HepG2 (cell line): ENCODE measurements around the gene SCAF4. TPM values are rescaled to one million over a fixed set of nuclear protein-coding genes. Genes with fewer than 3 reads are reported as not detected.
A peak's percentile ranks its signal among the peaks of the same experiment; 100 is the strongest.

ENCODE experiments used
- AHR ChIP-seq: IDR thresholded peaks from 2 replicates; pipeline ENCODE4 v1.6.1; 2018; ENCODE audit warnings: missing genetic modification reagents, missing compliant biosample characterization
- CAMTA2 ChIP-seq: sonication (generic); formaldehyde crosslinking; IDR thresholded peaks from 2 replicates; pipeline ENCODE4 v1.4.0; 2020; ENCODE audit warnings: mild to moderate bottlenecking, missing genetic modification reagents, borderline replicate concordance
- CBFB ChIP-seq: sonication (generic); formaldehyde crosslinking; IDR thresholded peaks from 2 replicates; pipeline ENCODE4 v1.4.0; 2020; ENCODE audit warnings: missing genetic modification reagents
- CCDC6 ChIP-seq: sonication (generic); formaldehyde crosslinking; IDR thresholded peaks from 2 replicates; pipeline ENCODE4 v1.8.1; 2022; ENCODE audit warnings: mild to moderate bottlenecking, missing genetic modification reagents, moderate library complexity
- EED ChIP-seq: sonication (generic); formaldehyde crosslinking; IDR thresholded peaks from 2 replicates; pipeline ENCODE4 v1.5.0; 2020; ENCODE audit warnings: mild to moderate bottlenecking, missing genetic modification reagents
- ELF3 ChIP-seq: IDR thresholded peaks from 2 replicates; pipeline ENCODE4 v1.6.1; 2016; ENCODE audit warnings: missing genetic modification reagents, missing compliant biosample characterization
- FOXO1 ChIP-seq: sonication (generic); formaldehyde crosslinking; IDR thresholded peaks from 2 replicates; pipeline ENCODE4 v1.4.0; 2020; ENCODE audit warnings: missing genetic modification reagents
- GFI1 ChIP-seq: sonication (generic); formaldehyde crosslinking; IDR thresholded peaks from 2 replicates; pipeline ENCODE4 v1.5.0; 2020; ENCODE audit warnings: missing genetic modification reagents, mild to moderate bottlenecking, borderline replicate concordance
- ISL2 ChIP-seq: sonication (generic); formaldehyde crosslinking; IDR thresholded peaks from 2 replicates; pipeline ENCODE4 v1.5.0; 2020; ENCODE audit warnings: missing genetic modification reagents
- KAT8 ChIP-seq: IDR thresholded peaks from 2 replicates; pipeline ENCODE4 v1.6.1; 2016; ENCODE audit warnings: missing genetic modification reagents, missing compliant biosample characterization
- KMT2A ChIP-seq: sonication (generic); formaldehyde crosslinking; IDR thresholded peaks from 2 replicates; pipeline ENCODE4 v1.4.0; 2020; ENCODE audit warnings: missing genetic modification reagents
- MXD4 ChIP-seq: IDR thresholded peaks from 2 replicates; pipeline ENCODE4 v1.6.1; 2016; ENCODE audit warnings: mild to moderate bottlenecking, missing biosample characterization, missing genetic modification reagents
- RFX1 ChIP-seq: fragments of 450-650 bp; IDR thresholded peaks from 2 replicates; pipeline ENCODE4 v1.6.1; 2017
- ZFP36 ChIP-seq: fragments of 150-350 bp; IDR thresholded peaks from 2 replicates; pipeline ENCODE4 v1.6.1; 2018; ENCODE audit warnings: borderline replicate concordance, low read length, low read depth; ENCODE audit not compliant: partially characterized antibody
- ZNF235 ChIP-seq: sonication (generic); formaldehyde crosslinking; IDR thresholded peaks from 2 replicates; pipeline ENCODE4 v1.8.1; 2023; ENCODE audit warnings: mild to moderate bottlenecking, missing genetic modification reagents, borderline replicate concordance
- ZNF564 ChIP-seq: sonication (generic); formaldehyde crosslinking; IDR thresholded peaks from 2 replicates; pipeline ENCODE4 v1.8.1; 2023; ENCODE audit warnings: mild to moderate bottlenecking, missing genetic modification reagents
- ZNF816 ChIP-seq: sonication (generic); formaldehyde crosslinking; IDR thresholded peaks from 2 replicates; pipeline ENCODE4 v1.8.0; 2022; ENCODE audit warnings: missing genetic modification reagents, mild to moderate bottlenecking, borderline replicate concordance
- polyA plus RNA-seq, 8 experiments: library from polyadenylated mRNA; depleted of rRNA in 3 of 8; stranded (reverse) in 7 of 8; unstranded in 1 of 8; fragments of >200 nt; fragmentation: Illumina TruSeq in 4 of 8; extraction: Trizol in 4 of 8; gene quantifications; 2 replicates each; pipeline versions ENCODE4 v1.2.1 to v1.2.3, GENCODE V29; 2011 to 2016; ENCODE audit warnings: low read depth in 4 of 8, missing spikeins in 1 of 8, mixed read lengths in 1 of 8; ENCODE audit not compliant: insufficient read depth in 1 of 8
- total RNA-seq, 5 experiments: library from RNA; depleted of rRNA; stranded (reverse); fragments of >200 nt; fragmentation: Illumina TruSeq; extraction: Trizol; gene quantifications; 2 replicates each; pipeline ENCODE4 v1.2.3, GENCODE V29; 2016; ENCODE audit warnings: low read depth in 1 of 5
- TF ChIP-seq, protein P1 (sequence below): sonication (generic); formaldehyde crosslinking; IDR thresholded peaks from 2 replicates; pipeline ENCODE4 v1.5.1; 2020; ENCODE audit warnings: mild to moderate bottlenecking, missing genetic modification reagents, moderate library complexity
- TF ChIP-seq, protein P2 (sequence below): sonication (generic); formaldehyde crosslinking; IDR thresholded peaks from 2 replicates; pipeline ENCODE4 v1.8.1; 2023; ENCODE audit warnings: mild to moderate bottlenecking, moderate library complexity, missing genetic modification reagents
- TF ChIP-seq, protein P3 (sequence below): IDR thresholded peaks from 2 replicates; pipeline ENCODE4 v1.6.1; 2012; ENCODE audit warnings: inconsistent platforms
- TF ChIP-seq, protein P4 (sequence below): sonication (generic); formaldehyde crosslinking; IDR thresholded peaks from 2 replicates; pipeline ENCODE4 v1.4.0; 2020; ENCODE audit warnings: missing genetic modification reagents, borderline replicate concordance
- TF ChIP-seq, protein P5 (sequence below): sonication (generic); formaldehyde crosslinking; IDR thresholded peaks from 2 replicates; pipeline ENCODE4 v1.5.1; 2020; ENCODE audit warnings: mild to moderate bottlenecking, moderate library complexity, missing genetic modification reagents

SCAF4 gene
- total and polyA plus RNA-seq, 2 of the 13 experiments (the other 11 are each of a cell fraction or from before 2014, with no cell fraction given): 9.1 to 11.5 TPM

DNA sequence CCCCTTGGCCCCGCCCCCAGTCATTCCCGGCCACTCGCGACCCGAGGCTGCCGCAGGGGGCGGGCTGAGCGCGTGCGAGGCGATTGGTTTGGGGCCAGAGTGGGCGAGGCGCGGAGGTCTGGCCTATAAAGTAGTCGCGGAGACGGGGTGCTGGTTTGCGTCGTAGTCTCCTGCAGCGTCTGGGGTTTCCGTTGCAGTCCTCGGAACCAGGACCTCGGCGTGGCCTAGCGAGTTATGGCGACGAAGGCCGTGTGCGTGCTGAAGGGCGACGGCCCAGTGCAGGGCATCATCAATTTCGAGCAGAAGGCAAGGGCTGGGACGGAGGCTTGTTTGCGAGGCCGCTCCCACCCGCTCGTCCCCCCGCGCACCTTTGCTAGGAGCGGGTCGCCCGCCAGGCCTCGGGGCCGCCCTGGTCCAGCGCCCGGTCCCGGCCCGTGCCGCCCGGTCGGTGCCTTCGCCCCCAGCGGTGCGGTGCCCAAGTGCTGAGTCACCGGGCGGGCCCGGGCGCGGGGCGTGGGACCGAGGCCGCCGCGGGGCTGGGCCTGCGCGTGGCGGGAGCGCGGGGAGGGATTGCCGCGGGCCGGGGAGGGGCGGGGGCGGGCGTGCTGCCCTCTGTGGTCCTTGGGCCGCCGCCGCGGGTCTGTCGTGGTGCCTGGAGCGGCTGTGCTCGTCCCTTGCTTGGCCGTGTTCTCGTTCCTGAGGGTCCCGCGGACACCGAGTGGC lies 72.2 kb downstream of the SCAF4 start, which contains the start of gene SOD1 (continued):
- TF ChIP-seq GFI1: peak; percentile 6; the same call in 1 of the 2 replicates
- TF ChIP-seq ZFP36: no peak
- peak; percentile 37; the same call in 1 of the 2 replicates for TF ChIP-seq EED (CRISPR knock-in tag)
- peak; percentile 36; the same call in 1 of the 2 replicates for TF ChIP-seq KAT8 (CRISPR knock-in tag)
- peak; percentile 91 for TF ChIP-seq AHR (CRISPR knock-in tag)
- TF ChIP-seq CBFB (CRISPR knock-in tag): 0 out of 2 replicates have a peak, but pooled peaks have one; percentile 25
- TF ChIP-seq, protein P1, sequence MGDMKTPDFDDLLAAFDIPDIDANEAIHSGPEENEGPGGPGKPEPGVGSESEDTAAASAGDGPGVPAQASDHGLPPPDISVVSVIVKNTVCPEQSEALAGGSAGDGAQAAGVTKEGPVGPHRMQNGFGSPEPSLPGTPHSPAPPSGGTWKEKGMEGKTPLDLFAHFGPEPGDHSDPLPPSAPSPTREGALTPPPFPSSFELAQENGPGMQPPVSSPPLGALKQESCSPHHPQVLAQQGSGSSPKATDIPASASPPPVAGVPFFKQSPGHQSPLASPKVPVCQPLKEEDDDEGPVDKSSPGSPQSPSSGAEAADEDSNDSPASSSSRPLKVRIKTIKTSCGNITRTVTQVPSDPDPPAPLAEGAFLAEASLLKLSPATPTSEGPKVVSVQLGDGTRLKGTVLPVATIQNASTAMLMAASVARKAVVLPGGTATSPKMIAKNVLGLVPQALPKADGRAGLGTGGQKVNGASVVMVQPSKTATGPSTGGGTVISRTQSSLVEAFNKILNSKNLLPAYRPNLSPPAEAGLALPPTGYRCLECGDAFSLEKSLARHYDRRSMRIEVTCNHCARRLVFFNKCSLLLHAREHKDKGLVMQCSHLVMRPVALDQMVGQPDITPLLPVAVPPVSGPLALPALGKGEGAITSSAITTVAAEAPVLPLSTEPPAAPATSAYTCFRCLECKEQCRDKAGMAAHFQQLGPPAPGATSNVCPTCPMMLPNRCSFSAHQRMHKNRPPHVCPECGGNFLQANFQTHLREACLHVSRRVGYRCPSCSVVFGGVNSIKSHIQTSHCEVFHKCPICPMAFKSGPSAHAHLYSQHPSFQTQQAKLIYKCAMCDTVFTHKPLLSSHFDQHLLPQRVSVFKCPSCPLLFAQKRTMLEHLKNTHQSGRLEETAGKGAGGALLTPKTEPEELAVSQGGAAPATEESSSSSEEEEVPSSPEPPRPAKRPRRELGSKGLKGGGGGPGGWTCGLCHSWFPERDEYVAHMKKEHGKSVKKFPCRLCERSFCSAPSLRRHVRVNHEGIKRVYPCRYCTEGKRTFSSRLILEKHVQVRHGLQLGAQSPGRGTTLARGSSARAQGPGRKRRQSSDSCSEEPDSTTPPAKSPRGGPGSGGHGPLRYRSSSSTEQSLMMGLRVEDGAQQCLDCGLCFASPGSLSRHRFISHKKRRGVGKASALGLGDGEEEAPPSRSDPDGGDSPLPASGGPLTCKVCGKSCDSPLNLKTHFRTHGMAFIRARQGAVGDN (CRISPR knock-in tag): peak; percentile 93
- TF ChIP-seq ELF3: 0 out of 2 replicates have a peak, but pooled peaks have one; percentile 10
- TF ChIP-seq, protein P2, sequence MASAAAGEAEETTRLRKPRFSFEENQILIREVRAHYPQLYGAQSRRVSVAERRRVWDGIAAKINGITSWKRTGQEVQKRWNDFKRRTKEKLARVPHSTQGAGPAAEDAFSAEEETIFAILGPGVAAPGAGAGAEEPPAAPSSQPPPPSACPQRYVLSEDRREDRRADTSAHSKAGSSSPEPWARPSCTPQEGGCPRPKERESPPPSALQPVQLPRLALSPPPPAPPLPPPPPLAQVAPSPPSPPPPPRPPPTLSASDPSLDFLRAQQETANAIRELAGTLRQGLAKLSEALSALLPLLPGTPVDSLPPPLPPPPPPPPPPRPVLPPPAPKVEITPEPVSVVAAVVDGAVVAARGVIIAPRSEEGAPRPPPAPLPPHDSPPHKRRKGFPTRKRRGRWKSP (CRISPR knock-in tag): peak; percentile 90
- TF ChIP-seq ZNF816: peak; percentile 45; the same call in 1 of the 2 replicates
- TF ChIP-seq ISL2: peak; percentile 30; the same call in 1 of the 2 replicates
- TF ChIP-seq, protein P3, sequence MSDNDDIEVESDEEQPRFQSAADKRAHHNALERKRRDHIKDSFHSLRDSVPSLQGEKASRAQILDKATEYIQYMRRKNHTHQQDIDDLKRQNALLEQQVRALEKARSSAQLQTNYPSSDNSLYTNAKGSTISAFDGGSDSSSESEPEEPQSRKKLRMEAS: peak; percentile 90
- TF ChIP-seq ZNF564 (CRISPR knock-in tag): peak; percentile 85
- TF ChIP-seq, protein P4, sequence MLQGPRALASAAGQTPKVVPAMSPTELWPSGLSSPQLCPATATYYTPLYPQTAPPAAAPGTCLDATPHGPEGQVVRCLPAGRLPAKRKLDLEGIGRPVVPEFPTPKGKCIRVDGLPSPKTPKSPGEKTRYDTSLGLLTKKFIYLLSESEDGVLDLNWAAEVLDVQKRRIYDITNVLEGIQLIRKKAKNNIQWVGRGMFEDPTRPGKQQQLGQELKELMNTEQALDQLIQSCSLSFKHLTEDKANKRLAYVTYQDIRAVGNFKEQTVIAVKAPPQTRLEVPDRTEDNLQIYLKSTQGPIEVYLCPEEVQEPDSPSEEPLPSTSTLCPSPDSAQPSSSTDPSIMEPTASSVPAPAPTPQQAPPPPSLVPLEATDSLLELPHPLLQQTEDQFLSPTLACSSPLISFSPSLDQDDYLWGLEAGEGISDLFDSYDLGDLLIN (CRISPR knock-in tag): peak; percentile 85; the same call in 1 of the 2 replicates
- peak; percentile 88; the same call in 1 of the 2 replicates for TF ChIP-seq CCDC6 (CRISPR knock-in tag)
- 0 out of 2 replicates have a peak, but pooled peaks have one; percentile 74 for TF ChIP-seq CAMTA2
- TF ChIP-seq RFX1: no peak
- TF ChIP-seq, protein P5, sequence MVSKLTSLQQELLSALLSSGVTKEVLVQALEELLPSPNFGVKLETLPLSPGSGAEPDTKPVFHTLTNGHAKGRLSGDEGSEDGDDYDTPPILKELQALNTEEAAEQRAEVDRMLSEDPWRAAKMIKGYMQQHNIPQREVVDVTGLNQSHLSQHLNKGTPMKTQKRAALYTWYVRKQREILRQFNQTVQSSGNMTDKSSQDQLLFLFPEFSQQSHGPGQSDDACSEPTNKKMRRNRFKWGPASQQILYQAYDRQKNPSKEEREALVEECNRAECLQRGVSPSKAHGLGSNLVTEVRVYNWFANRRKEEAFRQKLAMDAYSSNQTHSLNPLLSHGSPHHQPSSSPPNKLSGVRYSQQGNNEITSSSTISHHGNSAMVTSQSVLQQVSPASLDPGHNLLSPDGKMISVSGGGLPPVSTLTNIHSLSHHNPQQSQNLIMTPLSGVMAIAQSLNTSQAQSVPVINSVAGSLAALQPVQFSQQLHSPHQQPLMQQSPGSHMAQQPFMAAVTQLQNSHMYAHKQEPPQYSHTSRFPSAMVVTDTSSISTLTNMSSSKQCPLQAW (CRISPR knock-in tag): 0 out of 2 replicates have a peak, but pooled peaks have one; percentile 8
- peak; percentile 61 for TF ChIP-seq KMT2A (CRISPR knock-in tag)
- TF ChIP-seq MXD4 (CRISPR knock-in tag): peak; percentile 61; the same call in 1 of the 2 replicates
- peak; percentile 89; the same call in 1 of the 2 replicates for TF ChIP-seq ZNF235 (CRISPR knock-in tag)
- TF ChIP-seq FOXO1 (CRISPR knock-in tag): peak; percentile 68
